Kidney (tissue), 14 donors: ENCODE data around the gene GDF2. TPM values are rescaled to one million over a fixed set of nuclear protein-coding genes. Genes with fewer than 3 reads are reported as not detected.

Source experiments
- DNase-seq, 5 donors: peaks; one replicate each; pipeline ENCODE4 v3.0.0-alpha.2; 2013 to 2020
- FAIRE-seq: peaks from 2 replicates; lab custom pipeline; 2012; peaks lifted over from hg19 to GRCh38; lab: Jason Lieb, UNC
- H3K27ac ChIP-seq, 2 donors: one replicate each; pipeline ENCODE4 v1.7.0; 2013; ENCODE audit warnings: low read depth in 2 of 2, low read length in 2 of 2, inconsistent platforms in 1 of 2
- H3K27me3 ChIP-seq: one replicate; pipeline ENCODE4 v1.7.1; 2013; ENCODE audit warnings: low read length, inconsistent platforms; ENCODE audit not compliant: control insufficient read depth, insufficient read depth
- H3K36me3 ChIP-seq, 3 donors: one replicate each; pipeline versions ENCODE4 v1.7.0 to v1.7.1; 2013; ENCODE audit warnings: low read length in 3 of 3, control low read depth in 1 of 3, inconsistent platforms in 1 of 3; ENCODE audit not compliant: insufficient read depth in 3 of 3, control insufficient read depth in 2 of 3
- H3K4me1 ChIP-seq, 3 donors: one replicate each; pipeline versions ENCODE4 v1.7.0 to v1.7.1; 2013; ENCODE audit warnings: low read length in 3 of 3, inconsistent platforms in 1 of 3, low read depth in 1 of 3; ENCODE audit not compliant: control insufficient read depth in 2 of 3, insufficient read depth in 2 of 3
- H3K4me3 ChIP-seq, 3 donors: one replicate each; pipeline versions ENCODE4 v1.7.0 to v1.8.1; 2013; ENCODE audit warnings: low read length in 3 of 3, control low read depth in 1 of 3, inconsistent platforms in 1 of 3
- H3K9ac ChIP-seq, 3 donors: one replicate each; pipeline versions ENCODE4 v1.7.0 to v1.7.1; 2013; ENCODE audit warnings: low read length in 3 of 3, control low read depth in 1 of 3, inconsistent platforms in 1 of 3
- H3K9me3 ChIP-seq, 3 donors: one replicate each; pipeline versions ENCODE4 v1.7.0 to v1.7.1; 2013; ENCODE audit warnings: low read length in 3 of 3, control low read depth in 1 of 3, inconsistent platforms in 1 of 3; ENCODE audit not compliant: control insufficient read depth in 2 of 3, insufficient read depth in 1 of 3
- CTCF ChIP-seq: IDR thresholded peaks from 3 replicates; pipeline ENCODE4 v1.5.1; 2012; ENCODE audit warnings: mild to moderate bottlenecking, moderate library complexity, borderline replicate concordance; ENCODE audit not compliant: insufficient read depth; ENCODE audit errors: extremely low read depth
- intact Hi-C: fragments of 100-400 bp; cut with DNase I; formaldehyde crosslinking; loops from one replicate; pipeline ENCODE4 v1.11.1; 2022
- polyA plus RNA-seq: library from polyadenylated mRNA; stranded (reverse); fragments of 350-450 nt; fragmentation: Illumina TruSeq; extraction: RNeasy Lipid Tissue Mini Kit (QIAGEN cat#74804); gene quantifications from one replicate; pipeline ENCODE4 v1.2.3, GENCODE V29; 2014; ENCODE audit warnings: low read depth, low replicate concordance; ENCODE audit not compliant: insufficient read depth
- total RNA-seq: library from RNA; stranded (reverse); fragmentation: NEBNext Ultra II Directional; extraction: Animal tissue kit (Norgen Biotek cat#: 25700); gene quantifications from one replicate; pipeline ENCODE4 v1.2.1, GENCODE V29; 2021
- donor health status: control.
- donor health status: control.
- donor health status: control.
- donor health status: control.
- donor health status: control.
- donor health status: DM: yes; HTN: yes; CAD: no.
- donor health status: Normal renal cell carcinoma (clear cell type).

GDF2 gene
- total and polyA plus RNA-seq, 2 donors from 2014 or later: not detected

GRCh38 chr10:47348138-47348651 is 25.9 kb downstream of the GDF2 start, which contains the start of gene RBP3:
TSS of gene RBP3 (plus strand) at chr10:47348363. CDS start at chr10:47348485, 122 bp downstream.
- Histone ChIP-seq H3K9ac (no peak within 1 kb of the TSS), H3K27me3 (no peaks in the 10 kb centered on the region), H3K36me3 (no peaks in the 10 kb centered on the region), H3K27ac (no peak within 1 kb of the TSS), H3K4me1 (no peaks in the 10 kb centered on the region), H3K9me3 (no peaks in the 10 kb centered on the region), H3K4me3 (no peak within 1 kb of the TSS)
- FAIRE-seq (no peak), DNase-seq (peak in 1 of 5 donors; percentile 37)
- intact Hi-C loops: no loop called here
- no peak for TF ChIP-seq CTCF

- Histone ChIP-seq H3K27me3 (no peaks in the 10 kb centered on the region), H3K9ac (no peak overlapping the region), H3K4me1 (no peaks in the 10 kb centered on the region), H3K9me3 (no peaks in the 10 kb centered on the region), H3K36me3 (no peaks in the 10 kb centered on the region), H3K4me3 (no peak overlapping the region), H3K27ac (no peak overlapping the region)
- no peak for TF ChIP-seq CTCF
- peak in 1 of 5 donors; percentile 67 for DNase-seq
- no peak for FAIRE-seq
- intact Hi-C loops: no loop called here
Measured at GRCh38 chr10:47348661-47349470, 26.6 kb downstream of the GDF2 start.

- FAIRE-seq: no peak
- Histone ChIP-seq H3K27me3 (no peaks in the 10 kb centered on the region), H3K36me3 (no peaks in the 10 kb centered on the region), H3K9ac (no peak overlapping the region), H3K4me3 (no peak overlapping the region), H3K9me3 (no peaks in the 10 kb centered on the region), H3K4me1 (no peaks in the 10 kb centered on the region), H3K27ac (no peak overlapping the region)
- no peak for TF ChIP-seq CTCF
- no peak for DNase-seq
- intact Hi-C loops: no loop called here
Measured at GRCh38 chr10:47349516-47349915, 27.3 kb downstream of the GDF2 start.
